ENCODE data around the gene PRKCA. TPM values are rescaled to one million over a fixed set of nuclear protein-coding genes. Genes with fewer than 3 reads are reported as not detected.

Gene PRKCA
- total RNA-seq, 1 experiment from 2014 or later, result 21.8 TPM

DNA sequence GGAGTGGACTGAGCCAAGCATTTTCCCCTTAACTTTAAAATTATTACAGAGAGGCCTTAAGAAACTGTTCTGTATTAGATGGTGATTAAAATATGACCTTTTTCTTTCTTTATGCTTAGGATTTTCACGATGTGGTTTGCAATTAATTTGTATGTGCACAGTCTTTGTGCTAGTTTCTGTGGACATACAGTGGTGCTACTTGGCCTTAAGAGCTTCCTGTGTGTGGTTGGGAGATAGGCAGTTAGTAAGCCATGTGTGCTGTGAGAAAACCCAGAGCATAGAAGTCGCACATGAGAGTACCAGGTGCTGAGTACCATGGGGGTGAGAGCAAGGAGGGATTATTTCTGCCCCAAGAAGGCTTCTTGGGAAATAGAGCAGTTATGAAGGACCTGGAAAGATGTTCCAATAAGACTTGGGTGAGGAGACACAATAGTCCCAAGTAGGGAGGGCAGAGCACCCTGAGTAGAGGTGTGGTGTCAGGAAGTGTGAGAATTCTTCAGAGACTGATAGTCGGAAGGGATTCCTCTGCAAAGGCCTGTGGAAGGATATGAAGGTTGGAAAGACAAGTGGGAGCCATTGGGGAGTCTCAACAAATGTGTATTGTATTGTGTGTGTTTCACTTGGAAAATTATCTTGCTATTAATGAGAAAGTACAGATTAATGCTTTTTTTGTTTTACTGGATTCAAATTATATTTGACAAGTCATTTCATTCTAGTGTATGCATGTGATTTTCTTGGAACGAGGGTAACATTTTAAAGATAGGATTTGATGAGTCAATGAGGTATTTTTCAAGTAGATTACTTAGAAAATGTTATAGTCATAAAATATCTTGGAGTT, 239.9 kb downstream of the PRKCA start:
- peak; percentile 85 for DNase-seq (ENCODE audit: low read depth)

DNA sequence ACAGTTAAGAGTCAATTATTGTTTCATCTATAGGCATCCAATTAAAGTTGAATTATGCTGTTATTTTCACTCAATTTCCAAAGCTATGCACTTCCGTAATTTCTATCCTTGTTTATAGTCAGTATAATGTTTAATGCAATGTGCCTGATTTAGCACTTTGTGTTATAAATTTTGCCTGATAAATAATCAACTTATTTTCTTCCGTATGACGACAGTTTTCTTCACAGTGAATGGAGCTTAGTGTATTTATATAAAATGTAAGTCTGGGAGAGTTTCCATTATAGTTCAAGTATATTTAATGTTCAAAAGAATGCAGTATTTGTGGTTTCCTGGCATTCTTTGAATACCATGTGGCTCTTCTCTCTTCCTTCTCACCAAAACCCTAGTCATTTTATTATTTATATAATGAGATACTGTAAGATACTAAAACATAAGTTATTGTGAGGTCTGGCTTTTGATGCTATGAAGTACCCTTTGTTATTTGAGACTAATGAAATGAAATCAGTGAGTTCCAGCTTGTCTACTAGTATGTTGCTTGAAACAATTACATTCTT, 240.6 kb downstream of the PRKCA start:
- peak; percentile 43 for DNase-seq (ENCODE audit: low read depth)

DNA sequence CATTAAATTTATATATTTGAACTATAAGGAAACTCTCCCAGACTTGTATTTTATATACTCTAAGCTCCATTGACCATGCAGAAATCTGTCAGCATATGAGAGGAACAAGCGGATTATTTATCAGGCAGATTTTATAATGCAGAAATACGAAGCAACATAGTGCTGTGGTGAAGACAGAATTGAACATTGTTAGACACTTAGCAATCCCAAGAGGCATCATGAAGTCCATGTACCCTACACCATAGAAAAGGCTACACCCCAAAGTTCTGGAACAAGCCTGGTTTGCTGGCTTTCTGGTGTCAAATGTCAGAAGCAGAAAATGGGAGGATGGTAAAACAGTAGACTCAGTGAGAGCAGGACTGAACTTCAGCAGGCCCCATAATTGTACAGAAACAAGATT, 241.1 kb downstream of the PRKCA start:
- DNase-seq (ENCODE audit: low read depth), result no peak

DNA sequence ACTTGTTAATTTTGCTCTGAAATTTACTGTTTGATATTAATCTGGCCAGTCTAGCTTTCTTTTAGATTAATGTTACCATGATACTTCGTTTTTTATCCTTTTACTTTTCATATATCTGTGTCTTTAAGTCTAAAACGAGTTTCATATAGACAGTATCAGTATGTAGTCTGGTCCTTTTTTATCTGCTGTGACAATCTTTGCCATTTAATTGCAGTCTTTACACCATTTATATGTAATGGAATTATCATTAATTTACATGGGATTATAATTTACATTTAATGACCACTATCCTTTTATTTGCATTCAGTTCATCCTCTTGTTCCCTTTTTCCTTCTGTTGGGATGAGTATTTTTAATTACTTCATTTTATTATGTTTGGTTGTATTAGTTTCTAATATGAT, 243.5 kb downstream of the PRKCA start:
- DNase-seq (ENCODE audit: low read depth), result no peak

DNA sequence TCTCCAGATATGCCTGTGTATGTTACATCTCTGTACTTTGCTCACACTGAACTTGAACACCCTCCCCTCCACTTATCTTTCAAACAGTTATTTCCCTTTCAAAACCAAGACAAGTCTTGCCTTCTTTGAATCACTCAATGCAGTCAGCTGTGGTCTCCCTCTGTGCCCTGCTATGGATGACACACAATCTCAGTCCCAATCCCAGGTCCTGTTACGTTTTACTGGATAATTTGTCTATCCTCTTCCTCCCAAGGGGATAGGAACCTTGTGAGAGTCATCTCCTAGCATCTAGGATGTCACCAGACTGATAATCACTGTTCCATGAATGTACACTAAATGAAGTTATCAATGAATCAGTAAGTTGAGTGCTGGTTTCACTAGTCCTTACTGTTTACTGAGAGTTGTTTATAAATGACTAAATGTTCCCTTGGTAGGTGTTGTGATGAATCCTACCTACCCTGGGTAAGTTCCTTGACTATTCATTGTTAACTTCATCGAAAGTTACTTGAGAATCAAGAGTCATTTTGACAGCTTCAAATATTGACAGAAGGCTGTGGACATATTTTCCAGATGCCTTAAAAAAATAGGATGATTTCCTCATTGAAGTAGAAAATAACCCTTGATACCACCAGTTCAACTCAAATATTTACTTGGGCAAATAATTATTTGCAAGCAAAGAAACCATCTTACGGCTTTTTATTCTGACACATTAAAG, 244.9 kb downstream of the PRKCA start:
- no peak for DNase-seq (ENCODE audit: low read depth)

DNA sequence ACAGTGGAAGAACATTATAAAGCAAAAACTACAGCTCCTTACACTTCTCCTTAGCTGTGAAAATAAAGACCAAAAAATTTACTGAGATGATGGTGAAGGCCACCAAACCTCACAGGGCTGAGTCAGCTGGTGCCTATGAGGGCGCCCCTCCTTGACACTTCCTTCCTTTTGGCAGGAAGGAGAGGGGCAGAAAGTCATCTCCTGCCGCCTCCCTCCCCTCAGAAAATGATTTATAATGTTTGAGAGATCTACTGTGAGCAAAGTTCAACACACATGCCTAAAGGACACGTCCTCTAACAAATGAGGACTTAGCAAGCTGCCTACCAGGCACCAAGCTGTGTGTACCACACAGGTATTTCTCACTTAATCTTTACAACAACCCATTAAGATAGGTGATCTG, 245.7 kb downstream of the PRKCA start:
- peak; percentile 54 for DNase-seq (ENCODE audit: low read depth)

DNA sequence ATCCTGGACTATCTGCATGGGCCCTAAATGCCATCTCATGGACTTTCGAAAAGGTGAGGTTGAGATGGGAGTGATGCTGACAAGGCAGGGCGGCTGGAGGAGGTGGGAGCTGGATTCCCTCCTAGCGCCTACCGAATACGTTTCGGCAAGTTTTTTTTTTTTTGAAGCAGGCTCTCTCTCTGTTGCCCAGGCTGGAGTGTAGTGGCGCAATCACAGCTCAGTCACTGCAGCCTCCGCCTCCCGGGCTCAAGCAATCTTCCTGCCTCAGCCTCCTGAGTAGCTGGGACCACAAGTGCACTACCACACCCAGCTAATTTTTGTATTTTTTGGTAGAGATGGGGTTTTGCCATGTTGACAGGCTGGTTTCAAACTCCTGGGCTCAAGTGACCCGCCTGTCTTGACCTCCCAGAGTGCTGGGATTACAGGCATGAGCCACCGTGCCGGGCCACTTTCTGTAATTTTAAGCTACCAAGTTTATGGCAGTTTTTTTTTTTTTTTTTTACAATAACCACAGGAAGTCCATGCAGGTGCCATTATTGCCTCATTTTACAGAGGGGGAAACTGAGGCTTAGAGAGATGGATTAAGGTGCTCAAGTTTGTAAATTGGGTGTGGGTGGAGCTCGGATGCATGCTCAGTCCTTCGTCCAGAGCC, 246.4 kb downstream of the PRKCA start:
- DNase-seq (ENCODE audit: low read depth), result peak; percentile 48

DNA sequence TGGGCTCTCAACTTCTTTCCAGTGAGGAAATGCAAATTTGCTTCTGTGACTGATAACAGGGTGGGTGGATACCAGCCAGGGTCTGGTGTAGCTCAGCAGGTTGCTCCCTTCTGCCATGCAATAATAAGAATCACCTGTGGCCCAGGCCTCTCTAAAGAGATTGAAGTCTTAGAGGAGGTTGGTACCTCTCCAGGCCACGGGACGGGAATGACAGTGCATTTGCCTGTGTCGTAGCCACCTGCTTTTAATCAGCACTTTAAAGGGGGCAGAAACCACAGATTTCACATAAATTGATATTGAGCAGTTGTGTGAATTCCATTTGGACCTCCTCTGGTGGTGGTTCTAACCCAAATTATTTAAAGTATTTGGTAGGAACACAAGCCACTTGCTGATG, 246.9 kb downstream of the PRKCA start:
- peak; percentile 76 for DNase-seq (ENCODE audit: low read depth)

DNA sequence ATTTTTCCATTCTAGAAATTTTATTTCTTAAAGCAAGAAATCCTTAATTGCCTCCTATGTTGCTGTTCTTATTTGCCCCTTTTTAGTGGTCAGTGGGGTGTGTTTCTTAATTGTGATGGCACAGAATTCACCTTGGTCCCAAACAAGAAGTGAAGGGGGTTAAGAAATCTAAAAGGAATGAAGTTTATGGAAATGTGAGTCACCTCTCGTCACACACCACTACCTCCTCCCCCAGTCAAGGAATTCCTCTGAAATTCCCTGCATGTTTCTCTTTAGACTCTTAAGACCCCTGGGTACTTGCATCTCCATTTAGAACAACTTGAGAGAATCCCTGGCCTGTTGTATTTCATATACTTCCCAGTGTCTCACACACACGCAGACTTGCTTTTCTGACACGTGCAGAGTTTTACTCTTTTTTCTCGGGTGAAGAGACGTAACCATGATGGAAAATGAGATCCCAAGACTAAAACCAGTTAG, 247.4 kb downstream of the PRKCA start:
- peak; percentile 82 for DNase-seq (ENCODE audit: low read depth)

DNA sequence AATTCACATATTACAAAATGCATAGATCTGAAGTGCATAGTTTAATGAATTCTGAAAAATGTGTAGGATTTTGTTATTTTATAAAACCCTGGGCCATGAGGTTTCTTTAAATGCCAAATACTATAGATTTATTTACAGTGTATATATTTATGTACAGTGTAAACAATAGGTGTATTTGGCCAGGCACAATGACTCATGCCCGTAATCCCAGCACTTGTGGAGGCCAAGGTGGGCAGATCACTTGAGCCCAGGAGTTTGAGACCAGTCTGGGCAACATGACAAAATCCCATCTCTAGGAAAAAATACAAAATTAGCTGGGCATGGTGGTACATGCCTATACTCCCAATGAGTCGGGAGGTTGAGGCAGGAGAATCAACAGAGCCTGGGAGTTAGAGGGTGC, 249.4 kb downstream of the PRKCA start:
- DNase-seq (ENCODE audit: low read depth), result no peak

DNA sequence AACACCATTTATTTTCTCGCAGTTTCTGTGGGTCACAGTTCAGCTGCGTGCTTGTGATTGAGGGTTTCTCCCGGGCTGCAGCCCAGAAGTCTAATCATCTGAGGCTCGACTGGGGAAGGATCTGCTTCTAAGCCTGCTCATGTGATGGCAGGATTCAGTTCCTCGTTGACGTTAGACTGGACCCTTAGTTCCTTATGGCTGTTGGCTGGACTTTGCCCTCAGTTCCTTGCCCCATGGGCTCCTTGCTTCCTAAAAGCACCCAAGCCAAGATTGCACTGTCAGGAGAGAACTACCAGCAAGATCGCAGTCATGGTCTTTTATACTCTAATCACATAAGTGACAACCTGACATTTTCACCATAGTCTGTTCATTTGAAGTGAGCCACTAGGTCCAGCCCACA, 250.0 kb downstream of the PRKCA start:
- DNase-seq (ENCODE audit: low read depth), result no peak

DNA sequence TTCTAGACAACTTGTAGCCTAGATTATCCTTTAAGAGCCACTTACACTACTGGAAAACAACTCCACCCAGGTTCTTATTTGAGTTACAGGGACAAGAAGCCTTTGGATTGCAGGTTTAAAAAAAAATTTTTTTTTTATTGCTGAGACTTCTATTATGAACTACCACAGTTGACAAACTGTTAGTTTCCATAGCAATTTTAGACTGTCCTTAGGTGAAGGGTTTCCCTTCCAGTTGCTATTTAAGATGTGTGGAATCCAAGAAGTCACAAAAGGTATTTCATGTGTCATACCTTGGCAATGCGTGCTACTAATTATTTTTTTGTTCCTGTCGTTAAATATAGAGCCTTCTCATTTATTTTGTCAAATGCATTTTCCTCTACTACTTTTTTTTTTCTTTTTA, 253.2 kb downstream of the PRKCA start:
- DNase-seq (ENCODE audit: low read depth), result no peak

DNA sequence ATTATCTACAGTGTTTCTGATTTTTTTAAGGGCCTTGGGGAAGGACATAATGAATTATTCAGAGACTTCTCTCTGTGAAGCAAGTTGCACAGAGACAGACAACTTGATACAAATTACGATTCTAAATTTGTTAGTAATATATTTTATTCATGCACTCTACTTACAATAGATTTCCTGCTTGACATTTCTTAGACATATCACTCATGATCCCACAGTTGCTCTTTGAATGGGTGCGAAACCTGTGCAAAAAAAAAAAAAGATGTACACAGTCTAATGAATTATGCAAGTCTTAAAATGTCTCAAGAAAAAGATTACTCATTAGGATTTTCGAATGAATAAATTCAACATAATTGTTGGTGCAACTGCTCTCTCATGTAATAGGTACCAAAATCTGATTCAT, 254.8 kb downstream of the PRKCA start:
- no peak for DNase-seq (ENCODE audit: low read depth)

DNA sequence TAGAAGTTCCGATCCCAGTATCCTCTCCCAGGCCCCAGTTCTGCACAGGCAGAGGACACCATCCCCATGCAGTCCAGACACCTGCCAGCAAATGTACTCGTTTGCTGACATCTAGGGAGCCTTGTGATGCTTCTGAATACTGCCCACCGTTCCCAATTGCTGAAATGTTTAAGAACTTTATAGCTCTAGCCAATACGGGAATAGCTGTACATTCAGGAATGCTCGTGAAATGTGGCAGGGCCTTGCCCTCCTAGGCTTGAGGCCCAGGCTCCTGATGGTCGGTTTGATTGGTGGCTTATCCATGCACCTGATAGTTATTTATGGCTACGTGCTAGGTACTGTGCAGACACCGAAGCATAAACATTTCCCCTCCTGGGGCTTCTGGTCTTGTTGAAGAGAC, 255.5 kb downstream of the PRKCA start:
- DNase-seq (ENCODE audit: low read depth), result no peak

DNA sequence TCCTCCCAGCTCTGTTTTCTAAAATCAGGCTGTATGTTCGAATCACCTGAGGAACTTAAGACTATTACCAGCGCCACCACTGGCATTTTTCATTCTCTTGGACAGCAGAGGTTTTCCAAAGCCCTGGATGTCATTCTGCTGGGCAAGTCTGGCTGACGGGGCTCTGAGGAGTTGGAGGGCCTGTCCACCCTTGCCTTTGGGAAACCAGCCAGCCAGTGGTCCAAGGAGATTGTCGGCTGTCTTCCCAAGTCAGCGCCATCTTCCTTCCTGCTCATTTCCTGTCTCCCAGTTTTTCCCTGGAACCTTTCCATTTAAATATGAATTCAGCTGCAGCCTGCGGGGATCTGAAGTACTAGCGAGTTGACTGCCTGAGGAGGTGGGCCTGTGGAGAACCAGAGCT, 258.3 kb downstream of the PRKCA start:
- no peak for DNase-seq (ENCODE audit: low read depth)

DNA sequence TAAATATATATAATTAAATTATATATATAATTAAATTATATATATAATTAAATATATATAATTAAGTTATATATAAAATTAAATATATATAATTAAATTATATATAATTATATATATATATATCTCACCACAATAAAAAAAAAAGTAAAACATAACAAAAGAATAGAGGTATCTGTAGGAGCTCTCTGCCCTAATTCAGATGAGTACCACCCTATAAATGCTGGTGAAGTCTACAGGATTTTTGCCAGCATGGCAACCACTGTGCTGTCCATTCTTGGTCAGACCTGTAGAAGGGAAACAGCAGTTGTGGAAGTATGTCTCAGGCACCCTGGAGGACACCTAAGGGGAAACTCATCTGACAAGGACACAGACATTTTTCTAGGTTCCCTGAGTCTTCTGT, 259.7 kb downstream of the PRKCA start:
- DNase-seq (ENCODE audit: low read depth), result no peak

DNA sequence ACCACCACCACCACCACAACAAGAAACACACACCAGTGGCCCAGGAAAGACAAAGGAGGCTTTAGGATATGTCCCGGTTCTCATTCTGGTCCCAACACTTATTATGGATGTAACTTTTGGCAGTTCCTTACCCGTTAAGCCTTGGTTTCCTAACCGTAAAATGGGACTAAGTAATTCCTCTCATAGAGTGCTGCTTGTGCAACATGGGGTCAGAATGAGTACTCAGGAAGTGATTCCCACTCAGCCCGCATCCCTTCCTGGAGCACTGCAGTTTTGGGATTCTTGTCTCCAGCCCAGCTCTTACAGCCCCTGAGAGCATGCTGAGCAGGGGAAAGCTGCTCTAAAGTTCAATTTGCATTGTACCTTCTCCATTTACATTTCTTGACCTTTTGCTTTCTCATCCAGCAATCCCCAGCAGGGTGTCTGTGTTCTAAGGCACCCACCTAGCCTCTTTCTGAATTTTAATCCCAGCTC, 262.6 kb downstream of the PRKCA start:
- peak; percentile 40 for DNase-seq (ENCODE audit: low read depth)

DNA sequence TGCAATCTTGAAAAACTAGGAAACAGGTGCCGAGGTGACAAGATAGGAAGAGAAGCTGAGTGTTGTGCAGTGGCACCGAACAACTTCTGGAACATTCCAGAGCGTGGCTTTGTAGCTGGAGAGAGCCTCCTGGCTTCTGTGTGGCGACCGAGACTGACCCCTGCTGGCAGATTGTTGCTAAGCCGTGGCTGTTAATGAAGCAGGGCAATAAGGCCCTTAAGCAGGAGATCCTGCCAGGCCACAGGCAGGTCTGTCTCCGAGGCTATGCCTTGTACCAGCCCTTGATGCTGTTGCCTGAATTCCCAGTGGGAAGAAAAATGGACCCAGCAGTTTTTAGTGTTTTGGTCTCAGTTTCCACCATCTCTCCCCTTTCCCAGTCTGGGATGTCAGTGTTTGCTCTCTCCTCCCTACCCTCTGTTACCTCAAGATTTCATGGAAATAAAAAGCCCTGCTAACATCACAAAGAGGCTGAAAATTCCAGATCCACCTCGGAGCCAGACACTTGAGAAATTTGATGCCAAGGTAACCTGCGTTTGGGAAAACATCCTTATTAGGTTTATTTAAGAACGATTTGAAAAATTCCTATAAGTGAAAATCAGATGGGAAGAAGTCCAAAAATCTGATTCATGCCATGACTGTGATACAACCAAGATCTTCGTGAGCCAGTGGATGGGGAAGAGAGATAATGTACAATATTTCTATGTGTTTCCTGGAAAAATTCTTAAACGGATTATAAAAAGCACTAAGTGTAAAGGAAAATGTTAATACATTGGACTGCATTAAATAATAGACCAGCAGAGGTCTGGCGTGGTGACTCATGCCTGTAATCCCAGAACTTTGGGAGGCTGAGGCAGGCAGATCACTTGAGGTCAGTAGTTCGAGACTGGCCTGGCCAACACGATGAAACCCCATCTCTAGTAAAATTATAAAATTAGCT, 265.1 kb downstream of the PRKCA start:
- DNase-seq (ENCODE audit: low read depth), result peak; percentile 83

DNA sequence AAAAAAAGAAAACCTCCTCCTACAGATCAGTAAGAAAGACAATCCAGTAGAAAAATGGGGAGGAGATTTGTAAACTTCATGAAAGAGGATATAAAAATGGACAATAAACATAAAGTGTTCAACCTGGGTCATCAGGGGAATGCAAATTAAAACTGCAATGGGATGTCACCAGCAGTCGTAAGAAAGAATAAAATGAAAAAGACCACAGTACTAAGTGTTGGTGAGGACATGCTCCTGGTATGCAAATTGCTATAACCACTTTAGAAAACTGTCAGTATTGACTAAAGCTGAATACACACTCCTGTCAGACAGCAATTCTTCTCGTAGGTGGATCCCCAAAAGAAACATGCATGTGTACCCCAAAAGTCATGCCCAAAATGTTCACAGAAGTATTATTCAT, 267.2 kb downstream of the PRKCA start:
- no peak for DNase-seq (ENCODE audit: low read depth)

DNA sequence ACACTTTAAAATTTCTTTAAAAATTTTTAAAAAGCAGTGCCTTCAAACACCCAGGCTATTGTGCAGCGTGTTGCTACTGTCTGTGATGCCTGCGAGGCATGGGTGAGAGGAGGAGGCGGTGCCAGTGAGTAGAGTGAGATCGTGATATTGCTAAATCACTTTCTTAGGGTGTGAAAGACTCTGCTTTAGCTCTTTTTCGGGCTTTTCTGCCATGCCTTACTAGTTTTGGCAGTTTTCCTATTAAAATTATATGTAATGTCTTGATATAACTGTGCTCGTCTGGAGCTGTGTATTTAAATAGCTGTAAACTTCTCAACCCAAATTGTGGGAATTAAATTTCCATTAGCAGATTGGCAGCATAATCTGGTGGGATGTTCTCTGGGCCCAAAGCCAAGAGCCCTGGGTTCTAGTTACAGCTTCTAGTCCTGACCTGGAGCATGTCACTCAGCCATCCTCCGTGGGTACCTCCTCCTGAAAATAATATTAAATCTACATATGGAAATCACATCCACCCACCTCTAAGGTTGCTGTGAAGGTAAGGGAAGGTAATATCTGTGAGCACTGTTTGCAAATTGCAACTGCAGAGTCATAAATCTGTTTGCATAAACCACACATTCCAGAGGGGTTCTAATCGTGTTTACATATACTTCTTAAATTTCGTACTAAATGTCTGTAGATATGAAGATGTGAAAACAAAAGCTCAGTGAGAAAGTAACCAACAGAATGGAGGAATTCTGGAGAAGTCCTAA, 268.2 kb downstream of the PRKCA start:
- no peak for DNase-seq (ENCODE audit: low read depth)
